GM21381 (cell line): ENCODE results near the gene MIER2.

Source experiments
- ATAC-seq: cut with Tn5 transposase; IDR thresholded peaks from one replicate; pipeline ENCODE4 v1.9.1; 2021; ENCODE audit warnings: mild to moderate bottlenecking, moderate library complexity; ENCODE audit not compliant: unreplicated experiment

MIER2 gene

GRCh38 chr19:335486-336066, 9.0 kb downstream of the MIER2 start:
- ATAC-seq: no peak

- no peak for ATAC-seq
Measured at GRCh38 chr19:335072-335471, 9.5 kb downstream of the MIER2 start.

- ATAC-seq: no peak
Measured at GRCh38 chr19:334296-335071, 10.1 kb downstream of the MIER2 start.

- no peak for ATAC-seq
Measured at GRCh38 chr19:330503-330902, 14.1 kb downstream of the MIER2 start.

- ATAC-seq: no peak
Measured at GRCh38 chr19:329876-330275, 14.7 kb downstream of the MIER2 start.

- no peak for ATAC-seq
Measured at GRCh38 chr19:328025-328505, 16.5 kb downstream of the MIER2 start.

- no peak for ATAC-seq
Measured at GRCh38 chr19:327291-328024, 17.1 kb downstream of the MIER2 start.

GRCh38 chr19:326871-327270, 17.7 kb downstream of the MIER2 start:
- no peak for ATAC-seq

- no peak for ATAC-seq
Measured at GRCh38 chr19:325937-326565, 18.5 kb downstream of the MIER2 start.

GRCh38 chr19:325173-325936, 19.2 kb downstream of the MIER2 start:
- ATAC-seq: no peak

- ATAC-seq: no peak
Measured at GRCh38 chr19:324716-325115, 19.9 kb downstream of the MIER2 start.

- ATAC-seq: no peak
Measured at GRCh38 chr19:322616-323015, 22.0 kb downstream of the MIER2 start.

- ATAC-seq: no peak
Measured at GRCh38 chr19:318509-318774, 26.2 kb downstream of the MIER2 start.

- no peak for ATAC-seq
Measured at GRCh38 chr19:317710-318508, 26.7 kb downstream of the MIER2 start.

- no peak for ATAC-seq
Measured at GRCh38 chr19:315811-316210, 28.8 kb downstream of the MIER2 start.

- ATAC-seq: no peak
Measured at GRCh38 chr19:313988-314815, 30.4 kb downstream of the MIER2 start.

GRCh38 chr19:313169-313987, 31.2 kb downstream of the MIER2 start:
- ATAC-seq: no peak

- ATAC-seq: no peak
Measured at GRCh38 chr19:311813-312261, 32.8 kb downstream of the MIER2 start.
